SHP77 treated with DMSO at 0.1 percent for 48 hours (cell line): Measurements from ENCODE around the gene ETNK1.
"Not testable (repeated sequence)": the region's sequence is repeated elsewhere in the genome, so short reads cannot be mapped to it uniquely, and the experiment has no call there.

Experiments
- DNase-seq: peaks from one replicate; lab custom pipeline; 2025; lab: John Stamatoyannopoulos, UW

ETNK1 gene

DNA sequence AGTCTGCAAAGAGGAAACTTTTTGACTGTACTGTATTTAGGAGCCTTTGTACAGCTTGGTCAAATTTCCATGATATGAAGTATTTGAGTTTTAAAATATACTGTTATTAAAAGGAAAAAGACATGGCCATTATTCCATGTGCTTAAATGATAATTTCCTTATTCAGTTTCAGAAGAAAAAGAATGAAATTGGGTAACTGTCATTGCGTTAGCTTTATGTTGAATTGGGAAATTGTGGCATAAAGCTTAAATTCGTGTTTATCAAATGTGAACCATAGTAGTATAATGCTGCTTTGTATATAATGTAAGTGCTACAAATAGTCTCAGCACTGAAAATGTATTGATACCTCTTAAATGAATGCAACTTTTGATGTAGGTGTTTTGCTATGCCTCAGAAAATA is 64.9 kb downstream of the ETNK1 start:
- no peak for DNase-seq

DNA sequence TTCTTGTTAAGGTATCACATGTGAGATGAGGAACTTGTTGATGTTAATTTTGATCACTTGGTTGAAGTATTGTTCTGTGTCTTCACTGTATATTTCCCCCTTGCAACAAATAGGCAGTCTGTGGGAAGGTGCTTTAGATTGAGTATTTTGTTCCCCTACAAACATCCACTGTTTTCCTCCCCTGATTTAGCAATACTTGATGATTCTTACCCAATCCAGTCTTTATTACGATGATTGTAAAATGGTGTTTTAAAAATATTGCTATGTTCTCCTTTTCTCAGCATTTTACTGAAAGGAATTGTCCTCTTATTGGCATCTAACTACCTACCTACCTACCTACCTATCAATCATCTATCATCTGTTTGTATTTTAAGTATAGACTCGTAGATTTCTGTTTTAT is 66.3 kb downstream of the ETNK1 start:
- DNase-seq = no peak

DNA sequence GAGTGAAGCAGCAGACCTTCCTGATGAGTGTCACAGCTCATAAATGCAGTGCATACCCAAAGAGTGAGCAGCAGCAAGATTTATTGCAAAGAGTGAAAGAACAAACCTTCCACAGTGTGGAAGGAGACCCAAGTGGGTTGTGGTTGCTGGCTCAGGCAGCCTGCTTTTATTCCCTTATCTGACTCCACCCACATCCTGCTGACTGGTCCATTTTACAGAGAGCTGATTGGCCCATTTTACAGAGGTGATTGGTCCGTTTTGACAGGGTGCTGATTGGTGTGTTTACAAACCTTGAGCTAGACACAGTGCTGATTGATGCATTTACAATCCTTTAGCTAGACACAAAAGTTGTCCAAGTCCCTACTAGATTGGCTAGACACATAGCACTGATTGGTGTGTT is 67.5 kb downstream of the ETNK1 start:
- not testable (repeated sequence) for DNase-seq

DNA sequence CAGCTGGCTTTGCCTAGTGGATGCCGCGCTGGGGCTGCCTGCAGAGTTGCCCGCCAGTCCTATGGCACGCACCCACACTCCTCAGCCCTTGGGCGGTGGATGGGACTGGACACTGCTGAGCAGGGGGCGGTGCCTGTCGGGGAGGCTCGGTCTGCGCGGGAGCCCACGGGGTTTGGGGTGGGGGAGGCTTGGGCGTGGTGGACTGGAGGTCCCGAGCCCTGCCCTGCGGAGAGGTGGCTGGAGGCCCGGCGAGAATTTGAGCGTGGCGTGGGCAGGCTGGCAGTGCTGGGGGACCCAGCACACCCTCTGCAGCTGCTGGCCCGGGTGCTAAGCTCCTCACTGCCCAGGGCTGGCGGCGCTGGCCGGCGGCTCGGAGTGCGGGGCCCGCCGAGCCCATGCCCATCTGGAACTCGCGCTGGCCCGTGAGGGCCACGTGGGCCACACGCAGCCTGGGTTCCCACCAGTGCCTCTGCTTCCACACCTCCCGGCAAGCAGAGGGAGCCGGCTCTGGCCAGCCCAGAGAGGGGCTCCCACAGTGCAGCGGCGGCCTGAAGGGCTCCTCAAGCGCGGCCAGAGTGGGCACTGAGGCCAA is 68.1 kb downstream of the ETNK1 start:
- DNase-seq = no peak

DNA sequence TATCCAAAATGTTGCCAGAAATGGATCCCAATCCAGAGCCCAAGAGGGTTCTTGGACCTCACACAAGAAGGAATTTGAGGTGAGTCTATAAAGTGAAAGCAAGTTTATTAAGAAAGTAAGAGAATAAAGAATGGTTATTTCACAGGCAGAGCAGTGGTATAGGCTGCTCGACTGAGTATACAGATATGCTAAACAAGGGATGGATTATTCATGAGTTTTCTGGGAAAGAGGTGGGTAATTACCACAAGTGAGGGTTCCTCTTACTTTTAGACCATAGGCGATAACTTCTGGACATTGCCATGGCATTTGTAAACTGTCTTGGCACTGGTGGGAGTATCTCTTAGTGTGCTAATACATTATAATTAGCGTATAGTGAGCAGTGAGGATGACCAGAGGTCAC is 73.6 kb downstream of the ETNK1 start:
- no peak for DNase-seq

DNA sequence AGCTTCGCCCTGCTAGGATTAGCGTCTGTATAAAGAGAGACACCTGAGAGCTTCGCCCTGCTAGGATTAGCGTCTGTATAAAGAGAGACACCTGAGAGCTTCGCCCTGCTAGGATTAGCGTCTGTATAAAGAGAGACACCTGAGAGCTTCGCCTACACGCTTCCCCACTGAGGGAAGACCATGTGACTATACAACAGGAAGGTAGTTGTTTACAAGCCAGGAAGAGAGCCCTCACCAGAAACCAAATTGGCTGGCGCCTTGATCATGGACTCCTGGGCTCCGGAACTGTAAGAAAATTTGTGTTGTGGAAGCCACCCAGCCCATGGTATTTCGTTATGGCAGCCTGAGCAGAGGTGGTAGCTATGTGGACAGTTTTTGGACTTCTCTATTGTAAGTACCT is 74.7 kb downstream of the ETNK1 start:
- not testable (repeated sequence) for DNase-seq

DNA sequence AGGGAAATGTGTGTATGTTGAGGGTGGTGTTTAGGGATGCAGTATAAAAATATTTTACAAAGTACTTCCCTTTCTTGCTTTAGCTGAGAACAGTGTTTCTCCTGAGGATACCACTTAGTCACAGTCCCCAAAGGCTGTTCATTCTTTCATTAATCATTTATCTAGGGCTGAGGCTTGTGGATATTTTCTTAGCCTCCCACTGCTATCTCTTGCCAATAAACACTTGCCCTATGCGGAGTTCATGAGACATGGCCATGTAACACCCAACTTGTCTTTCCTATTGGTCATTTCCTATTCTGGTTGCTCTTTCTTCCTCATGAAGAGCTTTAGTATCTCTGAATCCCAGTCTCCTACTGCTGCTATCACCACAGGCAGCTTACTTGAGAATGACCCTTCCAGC is 75.1 kb downstream of the ETNK1 start:
- DNase-seq = no peak

DNA sequence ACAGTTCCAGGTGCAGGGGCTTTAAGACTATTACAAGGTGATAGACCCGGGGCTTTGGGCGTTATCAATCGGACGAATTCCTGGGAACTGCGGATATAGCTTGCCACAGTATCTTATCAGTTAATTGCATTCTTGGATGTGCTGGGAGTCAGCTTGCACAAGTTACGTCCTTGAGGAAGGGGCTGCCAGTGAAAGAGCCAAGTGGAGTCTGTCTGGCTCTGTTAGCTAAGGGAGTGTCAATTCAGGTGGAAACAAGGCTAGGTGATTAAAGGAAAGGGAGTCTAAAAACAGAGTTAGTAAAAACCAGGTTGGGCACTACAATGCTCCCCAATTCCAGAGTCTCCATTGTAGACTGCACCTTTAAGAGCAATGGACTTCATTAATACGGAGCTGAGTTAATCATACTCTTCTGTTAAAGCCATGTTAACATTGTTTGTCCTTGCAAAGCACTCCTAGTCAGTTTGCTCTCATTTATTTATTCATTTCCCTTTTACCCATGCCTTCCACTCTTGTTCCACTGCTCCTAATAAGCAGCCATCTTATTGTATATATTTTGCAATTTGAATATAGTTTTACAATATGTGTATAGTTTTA is 76.3 kb downstream of the ETNK1 start:
- not testable (repeated sequence) for DNase-seq

DNA sequence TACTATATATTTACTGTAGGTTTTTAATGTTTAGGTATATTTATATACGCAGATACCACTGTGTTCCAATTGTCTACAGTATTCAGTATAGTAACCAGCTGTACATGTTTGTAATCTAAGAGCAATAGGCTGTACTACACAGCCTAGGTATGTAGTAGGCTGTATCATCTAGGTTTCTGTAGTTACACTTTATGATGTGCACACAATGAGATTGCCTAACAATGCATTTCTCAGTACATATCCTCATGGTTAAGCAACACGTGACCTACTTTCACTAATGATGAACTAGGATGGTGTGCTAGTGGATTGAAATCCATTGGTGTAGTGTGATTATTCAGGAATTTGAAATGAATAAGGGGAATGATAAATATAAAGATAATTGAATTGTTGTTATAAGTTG is 77.7 kb downstream of the ETNK1 start:
- no peak for DNase-seq

DNA sequence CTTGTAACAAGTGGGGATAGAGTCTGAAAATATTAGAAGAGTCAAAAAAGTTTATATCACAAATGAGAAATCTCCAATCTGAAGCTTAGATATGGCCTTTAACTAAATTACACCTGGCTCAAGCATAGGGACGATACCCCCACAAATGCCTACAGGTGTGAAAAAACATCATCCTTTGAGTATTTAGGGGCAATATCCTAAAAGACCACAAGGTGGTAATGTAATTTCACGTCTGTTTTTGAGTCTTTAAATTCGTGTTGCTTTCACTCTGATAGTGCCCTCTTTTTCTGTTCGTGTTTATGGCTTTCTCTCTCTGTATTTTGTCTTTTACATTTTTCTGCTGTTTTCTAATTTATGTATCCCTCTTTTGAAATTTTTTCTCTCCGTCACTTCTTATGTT is 84.3 kb downstream of the ETNK1 start:
- DNase-seq = no peak

DNA sequence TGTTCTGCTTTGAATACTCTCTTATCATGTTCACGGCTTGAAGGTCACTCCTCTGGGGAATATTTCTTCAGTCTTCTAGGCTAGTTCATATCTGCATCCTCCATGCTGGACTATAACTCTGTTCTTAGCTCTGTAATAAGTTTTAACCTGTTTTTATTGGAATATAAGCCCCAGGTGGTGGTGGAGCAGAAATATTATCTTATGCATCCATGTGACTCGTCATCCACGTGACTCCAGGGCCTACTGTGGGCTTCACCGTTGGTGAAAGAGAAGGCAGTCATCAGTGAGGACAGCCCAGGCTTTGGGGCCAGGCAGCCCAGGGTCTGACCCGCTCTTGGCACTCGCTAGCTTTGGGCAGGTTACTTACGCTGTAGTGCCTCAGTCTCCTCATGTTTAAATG is 87.1 kb downstream of the ETNK1 start:
- DNase-seq = no peak

DNA sequence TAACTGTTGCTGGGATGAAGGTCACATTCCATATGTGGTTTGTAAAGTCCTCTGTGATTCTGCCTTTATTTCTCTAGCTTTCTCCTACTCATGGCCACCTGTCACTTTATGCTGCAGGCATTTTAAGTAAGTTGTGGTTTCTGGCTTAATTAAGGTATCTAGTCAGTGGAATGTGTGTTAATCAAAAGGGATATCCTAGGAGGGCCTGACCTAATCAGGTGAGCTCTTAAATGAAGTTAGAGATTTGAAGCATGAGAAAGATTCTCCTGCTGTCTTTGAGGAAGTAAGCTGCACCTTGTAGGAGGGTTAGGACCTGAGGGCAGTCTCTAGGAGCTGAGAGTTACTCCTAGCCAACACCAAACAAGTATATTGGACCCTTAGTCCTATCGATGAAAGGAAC is 90.3 kb downstream of the ETNK1 start:
- DNase-seq = no peak

DNA sequence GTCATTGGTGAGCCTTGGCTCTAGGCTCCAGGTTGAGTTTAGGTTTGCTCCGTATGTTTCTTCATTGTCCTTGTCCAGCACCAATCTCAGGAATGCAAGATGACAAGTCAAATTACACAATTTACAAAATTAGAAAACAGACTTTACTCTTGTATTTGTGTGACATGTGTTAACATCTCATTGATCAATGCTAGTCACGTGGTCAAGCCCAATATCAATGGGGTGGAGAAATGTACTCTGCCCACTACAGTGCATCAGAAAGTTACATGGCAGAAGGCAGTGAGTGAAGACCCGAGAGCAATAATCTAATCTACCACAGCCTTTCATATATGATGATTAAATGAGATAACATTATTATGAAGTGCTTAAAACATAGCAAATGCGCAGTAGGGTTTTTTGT is 94.8 kb downstream of the ETNK1 start:
- no peak for DNase-seq

DNA sequence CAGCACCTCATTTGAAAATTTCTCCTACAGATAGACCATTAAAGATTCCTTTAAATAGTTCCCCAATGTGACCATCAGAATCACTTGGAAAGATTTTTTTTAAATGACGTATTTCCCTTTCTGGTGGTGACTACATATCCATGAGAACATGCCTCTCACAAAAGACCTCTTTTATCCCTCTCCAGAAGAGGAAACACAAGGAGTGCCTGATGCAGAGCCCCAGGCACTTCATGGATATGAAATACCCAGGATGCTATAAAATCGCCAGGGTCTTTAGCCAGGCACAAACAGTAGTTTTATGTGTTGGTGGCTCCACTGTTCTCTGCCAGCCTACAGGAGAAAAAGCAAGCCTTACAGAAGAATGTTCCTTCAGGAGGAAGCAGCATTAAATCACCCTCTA is 97.1 kb downstream of the ETNK1 start:
- no peak for DNase-seq

DNA sequence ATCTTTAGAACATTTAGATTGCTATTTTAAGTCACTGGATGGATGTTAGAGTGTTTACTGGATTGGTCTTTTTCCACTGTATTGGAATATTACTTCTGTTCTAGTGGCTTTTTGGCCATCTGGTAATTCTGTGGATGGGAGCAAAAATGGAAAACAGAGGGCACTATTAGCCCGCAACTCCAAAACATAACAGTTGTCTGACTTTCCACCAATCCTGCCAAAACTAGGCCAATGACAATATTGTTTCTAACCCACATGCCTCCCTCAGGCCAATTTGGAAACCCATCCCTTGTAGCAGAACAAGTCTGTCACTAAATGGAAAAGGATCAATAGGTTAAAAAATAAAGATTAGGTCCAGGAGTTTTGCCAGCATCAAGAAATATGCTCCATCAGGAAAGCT is 97.8 kb downstream of the ETNK1 start:
- DNase-seq = no peak

DNA sequence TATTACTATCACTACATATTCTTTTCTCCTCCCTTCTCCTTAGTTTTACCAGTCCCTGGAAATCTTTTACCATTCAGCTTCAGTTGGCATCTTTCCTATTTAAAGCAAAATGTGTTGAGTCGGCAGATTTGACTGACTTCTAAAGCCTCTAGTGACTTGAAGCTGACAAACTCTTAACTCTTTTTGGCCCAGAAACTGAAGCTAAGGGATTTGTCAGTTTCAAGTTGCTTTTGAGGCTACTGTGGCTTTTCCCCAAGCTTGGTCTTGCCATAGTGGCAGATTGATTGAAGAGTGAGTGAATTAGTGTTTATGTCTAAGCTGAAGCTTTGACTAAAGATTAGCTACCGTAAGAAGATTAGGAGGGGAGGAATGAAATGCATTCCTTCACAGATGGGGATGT is 104.0 kb downstream of the ETNK1 start:
- no peak for DNase-seq

DNA sequence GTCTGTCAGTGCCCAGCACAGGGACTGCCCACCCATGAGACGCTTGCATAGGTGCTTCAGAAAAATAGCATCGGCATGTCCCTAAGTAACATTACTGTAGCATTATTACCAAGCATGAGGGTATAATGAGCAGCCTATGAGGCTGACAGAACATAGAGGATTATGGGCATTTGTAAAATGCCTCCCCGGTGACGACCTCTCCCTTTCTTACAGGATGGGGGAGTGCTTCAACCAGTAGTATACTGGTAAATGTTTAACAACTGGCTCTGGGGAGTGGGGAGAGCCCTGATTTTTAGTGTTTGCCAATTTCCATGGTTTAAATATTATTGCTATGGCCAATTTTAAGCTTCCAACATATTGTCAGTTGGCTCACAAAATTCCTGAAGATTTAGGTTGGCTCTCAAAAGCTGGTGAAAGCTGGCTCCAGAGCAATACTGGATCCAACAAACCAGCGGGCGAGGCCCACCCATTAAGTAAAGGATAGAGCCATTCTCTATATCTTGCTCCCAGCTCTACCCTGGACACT is 104.5 kb downstream of the ETNK1 start:
- no peak for DNase-seq

DNA sequence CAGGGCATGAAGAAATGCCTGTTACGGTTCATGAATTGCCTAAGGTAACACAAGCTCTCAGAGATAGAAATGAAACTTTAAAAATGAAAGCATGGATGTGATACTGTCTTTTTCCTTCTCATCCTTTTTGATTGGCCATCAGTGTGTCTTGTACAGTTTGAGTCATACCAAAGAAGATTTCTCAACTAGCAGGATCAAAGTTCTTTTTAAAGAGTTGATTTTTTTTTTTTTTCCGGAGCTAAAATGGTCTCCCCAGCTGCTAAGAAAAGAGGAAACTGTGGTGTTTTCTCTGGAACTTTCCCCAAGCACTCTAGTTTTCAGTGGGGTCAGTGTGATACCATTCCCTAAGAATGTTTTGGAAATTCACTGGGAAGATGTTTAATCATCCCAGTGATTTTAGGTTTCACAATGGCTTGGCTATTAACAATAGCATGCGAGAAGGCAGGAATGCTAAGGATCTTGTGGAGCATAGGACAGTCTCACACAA is 105.0 kb downstream of the ETNK1 start:
- no peak for DNase-seq

DNA sequence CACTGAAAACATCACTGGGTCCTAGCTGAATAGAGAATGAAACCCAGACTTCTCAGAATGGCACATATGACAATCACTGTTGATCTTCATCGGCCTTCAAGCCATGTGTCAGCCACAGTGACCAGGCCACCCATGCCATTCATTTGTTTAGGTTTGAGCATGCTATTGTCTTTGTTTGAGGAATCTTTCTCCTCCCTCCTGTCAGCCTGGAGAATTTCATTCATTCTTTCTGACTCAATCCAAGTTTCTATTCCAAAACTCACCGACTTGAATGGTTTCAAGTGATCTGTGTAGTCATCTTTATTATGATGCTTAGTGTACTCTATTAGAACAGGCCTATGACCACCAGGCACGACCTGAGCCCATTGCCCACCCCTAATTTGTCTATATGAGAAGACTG is 106.3 kb downstream of the ETNK1 start:
- no peak for DNase-seq

DNA sequence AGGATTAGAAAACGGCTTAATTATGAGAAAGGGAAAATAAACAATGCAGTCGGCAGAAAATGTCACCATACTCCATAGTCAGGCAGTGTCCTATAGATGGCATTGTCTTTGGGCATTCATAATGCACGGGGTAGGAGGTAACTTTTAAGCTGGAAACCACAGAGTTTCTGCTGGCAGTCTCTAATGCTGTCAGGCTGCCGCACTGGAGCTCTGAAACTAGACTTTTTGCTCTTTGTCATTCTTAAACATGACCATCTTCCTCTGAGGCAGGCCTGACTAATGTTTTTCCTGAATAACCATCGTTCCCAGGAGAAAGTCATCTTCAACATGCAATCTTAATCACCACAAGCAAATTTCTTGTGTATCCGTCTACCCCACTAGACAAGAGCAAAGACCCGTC is 108.8 kb downstream of the ETNK1 start:
- no peak for DNase-seq

DNA sequence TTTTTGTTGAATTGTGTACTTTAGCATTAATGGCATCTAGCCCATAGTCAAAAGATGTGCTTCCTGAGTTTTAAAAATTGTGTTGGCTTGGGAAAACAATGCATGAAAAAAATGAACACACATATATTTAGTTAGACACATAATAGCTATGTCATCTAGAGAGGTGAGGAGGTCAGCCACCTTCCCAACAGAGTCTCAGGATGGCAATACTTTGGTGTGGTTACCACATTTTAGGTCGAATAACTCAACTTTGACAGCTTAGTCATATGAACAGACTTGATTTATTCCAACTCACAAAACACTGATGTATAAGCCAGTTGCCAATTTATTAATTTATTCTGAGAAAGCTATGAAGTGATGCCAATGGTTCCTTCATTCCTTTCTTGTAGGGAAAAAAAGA is 114.0 kb downstream of the ETNK1 start:
- no peak for DNase-seq
